Endothelial cell (in vitro differentiated cells): ENCODE data around the gene VWF. TPM values are rescaled to one million over a fixed set of nuclear protein-coding genes. Genes with fewer than 3 reads are reported as not detected.

ENCODE experiments used
- DNase-seq: peaks from one replicate; pipeline ENCODE4 v3.0.0; 2021; ENCODE audit warnings: low spot score
- H3K27ac Mint-ChIP-seq: one replicate; pipeline ENCODE4 v1.8.0; 2021; ENCODE audit warnings: mixed read lengths, inconsistent platforms; ENCODE audit not compliant: unreplicated experiment
- H3K27me3 Mint-ChIP-seq: one replicate; pipeline ENCODE4 v1.8.0; 2021; ENCODE audit warnings: mild to moderate bottlenecking, moderate library complexity, mixed read lengths, inconsistent platforms; ENCODE audit not compliant: unreplicated experiment
- H3K36me3 Mint-ChIP-seq: one replicate; pipeline ENCODE4 v1.8.0; 2021; ENCODE audit warnings: mild to moderate bottlenecking, low read depth, mixed read lengths, inconsistent platforms; ENCODE audit not compliant: unreplicated experiment
- H3K4me1 Mint-ChIP-seq: one replicate; pipeline ENCODE4 v1.8.0; 2021; ENCODE audit warnings: mild to moderate bottlenecking, mixed read lengths, inconsistent platforms; ENCODE audit not compliant: unreplicated experiment
- H3K4me3 Mint-ChIP-seq: one replicate; pipeline ENCODE4 v1.8.0; 2021; ENCODE audit warnings: mild to moderate bottlenecking, mixed read lengths, inconsistent platforms; ENCODE audit not compliant: unreplicated experiment
- H3K9me3 Mint-ChIP-seq: one replicate; pipeline ENCODE4 v1.8.0; 2021; ENCODE audit warnings: mixed read lengths, inconsistent platforms; ENCODE audit not compliant: unreplicated experiment
- CTCF ChIP-seq: fragments of 200-600 bp; sonication (generic); IDR thresholded peaks from one replicate; pipeline ENCODE4 v1.5.0; 2021; ENCODE audit warnings: antibody characterized with exemption; ENCODE audit not compliant: unreplicated experiment
- total RNA-seq: library from RNA; stranded (reverse); fragmentation: NEBNext Ultra II Directional; extraction: Animal tissue kit (Norgen Biotek cat#: 25700); gene quantifications from one replicate; pipeline ENCODE4 v1.2.1, GENCODE V29; 2021; ENCODE audit not compliant: unreplicated experiment

The VWF gene
- total RNA-seq, 1 donor from 2014 or later, result 56.0 TPM

GRCh38 chr12:5907807-5908206, 216.7 kb downstream of the VWF start:
- H3K9me3 Mint-ChIP-seq, result no peaks in the 10 kb centered on the region
- no peak overlapping the region for H3K4me3 Mint-ChIP-seq
- TF ChIP-seq CTCF, result no peak
- H3K27ac Mint-ChIP-seq, result no peak overlapping the region
- peaks cover 23% of the 10 kb centered on the region for H3K4me1 Mint-ChIP-seq
- DNase-seq, result no peak
- no peaks in the 10 kb centered on the region for H3K27me3 Mint-ChIP-seq
- no peaks in the 10 kb centered on the region for H3K36me3 Mint-ChIP-seq

GRCh38 chr12:5905757-5906156, 218.7 kb downstream of the VWF start:
- H3K27me3 Mint-ChIP-seq, result no peaks in the 10 kb centered on the region
- no peak overlapping the region for H3K27ac Mint-ChIP-seq
- peaks cover 3% of the 10 kb centered on the region for H3K36me3 Mint-ChIP-seq
- H3K4me1 Mint-ChIP-seq, result peaks cover 27% of the 10 kb centered on the region
- no peak for DNase-seq
- no peaks in the 10 kb centered on the region for H3K9me3 Mint-ChIP-seq
- TF ChIP-seq CTCF, result no peak
- H3K4me3 Mint-ChIP-seq, result no peak overlapping the region

GRCh38 chr12:5904969-5905368, 219.5 kb downstream of the VWF start:
- Mint-ChIP-seq H3K27ac (no peak overlapping the region), H3K4me3 (no peak overlapping the region), H3K9me3 (no peaks in the 10 kb centered on the region), H3K4me1 (peaks cover 27% of the 10 kb centered on the region), H3K27me3 (no peaks in the 10 kb centered on the region), H3K36me3 (peaks cover 3% of the 10 kb centered on the region)
- TF ChIP-seq CTCF, result no peak
- DNase-seq, result no peak

GRCh38 chr12:5904441-5904840, 220.0 kb downstream of the VWF start:
- no peaks in the 10 kb centered on the region for H3K27me3 Mint-ChIP-seq
- H3K4me3 Mint-ChIP-seq, result no peak overlapping the region
- H3K27ac Mint-ChIP-seq, result no peak overlapping the region
- DNase-seq, result no peak
- H3K4me1 Mint-ChIP-seq, result peaks cover 27% of the 10 kb centered on the region
- no peaks in the 10 kb centered on the region for H3K9me3 Mint-ChIP-seq
- peaks cover 3% of the 10 kb centered on the region for H3K36me3 Mint-ChIP-seq
- TF ChIP-seq CTCF, result no peak

- H3K36me3 Mint-ChIP-seq, result peaks cover 3% of the 10 kb centered on the region
- H3K27me3 Mint-ChIP-seq, result no peaks in the 10 kb centered on the region
- peaks cover 22% of the 10 kb centered on the region for H3K4me1 Mint-ChIP-seq
- no peak for DNase-seq
- H3K4me3 Mint-ChIP-seq, result no peak overlapping the region
- no peak overlapping the region for H3K27ac Mint-ChIP-seq
- H3K9me3 Mint-ChIP-seq, result no peaks in the 10 kb centered on the region
- no peak for TF ChIP-seq CTCF
These were observed 221.7 kb downstream of the VWF start for GRCh38 chr12:5902736-5903135.
